UCSD-AML1 (cell line): ENCODE data around the gene CCDC179.

Source experiments
- DNase-seq: peaks from one replicate; lab custom pipeline; 2025; ENCODE audit not compliant: unreplicated experiment; lab: John Stamatoyannopoulos, UW

The CCDC179 gene

GRCh38 chr11:22808571-22809197 lies 51.6 kb downstream of the CCDC179 start:
- DNase-seq: no peak

GRCh38 chr11:22807855-22808570 lies 52.3 kb downstream of the CCDC179 start:
- no peak for DNase-seq

GRCh38 chr11:22807391-22807790 lies 52.9 kb downstream of the CCDC179 start:
- DNase-seq: no peak

- DNase-seq: no peak
Observed at GRCh38 chr11:22802861-22803260, 57.4 kb downstream of the CCDC179 start.

GRCh38 chr11:22800482-22800881 lies 59.8 kb downstream of the CCDC179 start:
- DNase-seq: no peak

GRCh38 chr11:22798901-22799300 lies 61.4 kb downstream of the CCDC179 start:
- DNase-seq: no peak

- DNase-seq: no peak
Observed at GRCh38 chr11:22797047-22797446, 63.2 kb downstream of the CCDC179 start.
